Duodenal mucosa (tissue), 2 donors: ENCODE data around the gene MGP.
A peak's percentile ranks its signal among the peaks of the same experiment; 100 is the strongest.

Experiments
- H3K27ac ChIP-seq: one replicate; pipeline ENCODE4 v1.7.0; 2013; ENCODE audit warnings: low read depth, low read length
- H3K27me3 ChIP-seq, 2 donors: one replicate each; pipeline ENCODE4 v1.7.0; 2013; ENCODE audit warnings: low read length in 2 of 2, control low read depth in 1 of 2; ENCODE audit not compliant: insufficient read depth in 2 of 2, control insufficient read depth in 1 of 2
- H3K36me3 ChIP-seq, 2 donors: one replicate each; pipeline ENCODE4 v1.7.0; 2013; ENCODE audit warnings: low read length in 2 of 2, control low read depth in 1 of 2; ENCODE audit not compliant: insufficient read depth in 2 of 2, control insufficient read depth in 1 of 2
- H3K4me1 ChIP-seq, 2 donors: one replicate each; pipeline ENCODE4 v1.7.0; 2013; ENCODE audit warnings: low read length in 2 of 2, control low read depth in 1 of 2; ENCODE audit not compliant: insufficient read depth in 2 of 2, control insufficient read depth in 1 of 2
- H3K4me3 ChIP-seq, 2 donors: one replicate each; pipeline ENCODE4 v1.7.0; 2013; ENCODE audit warnings: low read length in 2 of 2, low read depth in 1 of 2
- H3K9ac ChIP-seq, 2 donors: one replicate each; pipeline ENCODE4 v1.7.0; 2013; ENCODE audit warnings: low read length in 2 of 2, low read depth in 1 of 2
- H3K9me3 ChIP-seq, 2 donors: one replicate each; pipeline ENCODE4 v1.7.0; 2013; ENCODE audit warnings: low read length in 2 of 2, control low read depth in 1 of 2; ENCODE audit not compliant: control insufficient read depth in 1 of 2

Gene MGP

GRCh38 chr12:14885718-14886221 lies at the start of gene MGP:
Gene MGP, minus strand, starts transcription at chr12:14885854. Its CDS starts 63 bp downstream, at chr12:14885791.
- no peaks in the 10 kb centered on the region for H3K36me3 ChIP-seq
- no peaks in the 10 kb centered on the region for H3K27me3 ChIP-seq
- no peak within 1 kb of the TSS for H3K9ac ChIP-seq
- H3K4me3 ChIP-seq: peak within 1 kb of the TSS; percentile 10 to 24
- no peaks in the 10 kb centered on the region for H3K9me3 ChIP-seq
- peaks cover 0 to 8% of the 10 kb centered on the region in 2 donors for H3K4me1 ChIP-seq
- H3K27ac ChIP-seq: peak within 1 kb of the TSS; percentile 15

- no peaks in the 10 kb centered on the region for H3K9me3 ChIP-seq
- no peak overlapping the region for H3K4me3 ChIP-seq
- H3K27me3 ChIP-seq: no peaks in the 10 kb centered on the region
- no peaks in the 10 kb centered on the region for H3K36me3 ChIP-seq
- H3K4me1 ChIP-seq: peaks cover 0 to 5% of the 10 kb centered on the region in 2 donors
- no peak overlapping the region for H3K27ac ChIP-seq
- no peak overlapping the region for H3K9ac ChIP-seq
Observed at GRCh38 chr12:14935031-14935430, 49.4 kb upstream of the MGP start.

- Histone ChIP-seq H3K27me3 (no peaks in the 10 kb centered on the region), H3K4me1 (peaks cover 0 to 5% of the 10 kb centered on the region in 2 donors), H3K27ac (no peak overlapping the region), H3K9ac (no peak overlapping the region), H3K36me3 (no peaks in the 10 kb centered on the region), H3K9me3 (no peaks in the 10 kb centered on the region), H3K4me3 (no peak overlapping the region)
Observed at GRCh38 chr12:14934511-14934910, 48.9 kb upstream of the MGP start.

- H3K9ac ChIP-seq: no peak overlapping the region
- no peaks in the 10 kb centered on the region for H3K4me1 ChIP-seq
- H3K4me3 ChIP-seq: no peak overlapping the region
- H3K27me3 ChIP-seq: no peaks in the 10 kb centered on the region
- H3K9me3 ChIP-seq: no peaks in the 10 kb centered on the region
- H3K27ac ChIP-seq: no peak overlapping the region
- H3K36me3 ChIP-seq: no peaks in the 10 kb centered on the region
Observed at GRCh38 chr12:14931791-14932560, 46.3 kb upstream of the MGP start.

- H3K4me1 ChIP-seq: no peaks in the 10 kb centered on the region
- no peak overlapping the region for H3K4me3 ChIP-seq
- no peaks in the 10 kb centered on the region for H3K9me3 ChIP-seq
- H3K27me3 ChIP-seq: no peaks in the 10 kb centered on the region
- H3K9ac ChIP-seq: no peak overlapping the region
- no peak overlapping the region for H3K27ac ChIP-seq
- H3K36me3 ChIP-seq: no peaks in the 10 kb centered on the region
Observed at GRCh38 chr12:14931359-14931758, 45.7 kb upstream of the MGP start.

GRCh38 chr12:14930299-14930698 lies 44.6 kb upstream of the MGP start:
- no peaks in the 10 kb centered on the region for H3K4me1 ChIP-seq
- H3K27me3 ChIP-seq: no peaks in the 10 kb centered on the region
- no peak overlapping the region for H3K4me3 ChIP-seq
- H3K9ac ChIP-seq: no peak overlapping the region
- H3K27ac ChIP-seq: no peak overlapping the region
- no peaks in the 10 kb centered on the region for H3K36me3 ChIP-seq
- no peaks in the 10 kb centered on the region for H3K9me3 ChIP-seq

- no peaks in the 10 kb centered on the region for H3K27me3 ChIP-seq
- no peaks in the 10 kb centered on the region for H3K4me1 ChIP-seq
- no peak overlapping the region for H3K9ac ChIP-seq
- H3K4me3 ChIP-seq: no peak overlapping the region
- no peaks in the 10 kb centered on the region for H3K36me3 ChIP-seq
- H3K9me3 ChIP-seq: no peaks in the 10 kb centered on the region
- H3K27ac ChIP-seq: no peak overlapping the region
Observed at GRCh38 chr12:14928931-14929330, 43.3 kb upstream of the MGP start.

- no peak overlapping the region for H3K27ac ChIP-seq
- H3K9me3 ChIP-seq: no peaks in the 10 kb centered on the region
- H3K36me3 ChIP-seq: no peaks in the 10 kb centered on the region
- H3K27me3 ChIP-seq: no peaks in the 10 kb centered on the region
- no peak overlapping the region for H3K4me3 ChIP-seq
- no peaks in the 10 kb centered on the region for H3K4me1 ChIP-seq
- H3K9ac ChIP-seq: no peak overlapping the region
Observed at GRCh38 chr12:14927267-14927666, 41.6 kb upstream of the MGP start.

- Histone ChIP-seq H3K4me3 (no peak overlapping the region), H3K9ac (no peak overlapping the region), H3K27ac (no peak overlapping the region), H3K36me3 (no peaks in the 10 kb centered on the region), H3K4me1 (no peaks in the 10 kb centered on the region), H3K9me3 (no peaks in the 10 kb centered on the region), H3K27me3 (no peaks in the 10 kb centered on the region)
Observed at GRCh38 chr12:14924541-14924940, 38.9 kb upstream of the MGP start.

- Histone ChIP-seq H3K27ac (no peak overlapping the region), H3K4me3 (no peak overlapping the region), H3K36me3 (no peaks in the 10 kb centered on the region), H3K27me3 (no peaks in the 10 kb centered on the region), H3K4me1 (no peaks in the 10 kb centered on the region), H3K9me3 (no peaks in the 10 kb centered on the region), H3K9ac (no peak overlapping the region)
Observed at GRCh38 chr12:14923944-14924343, 38.3 kb upstream of the MGP start.
